GM19099 (cell line): Measurements from ENCODE around the gene GOLGA7B.

ENCODE experiments used
- POLR2A ChIP-seq: IDR thresholded peaks from 3 replicates; pipeline ENCODE4 v1.6.1; 2011; ENCODE audit warnings: low read depth; ENCODE audit not compliant: insufficient read length; ENCODE audit errors: extremely low read depth

Gene GOLGA7B

GRCh38 chr10:97849687-97850402 is at the start of gene GOLGA7B:
TSS of gene GOLGA7B (plus strand) at chr10:97849843. CDS start at chr10:97850304, 461 bp downstream.
- TF ChIP-seq POLR2A = no peak

DNA sequence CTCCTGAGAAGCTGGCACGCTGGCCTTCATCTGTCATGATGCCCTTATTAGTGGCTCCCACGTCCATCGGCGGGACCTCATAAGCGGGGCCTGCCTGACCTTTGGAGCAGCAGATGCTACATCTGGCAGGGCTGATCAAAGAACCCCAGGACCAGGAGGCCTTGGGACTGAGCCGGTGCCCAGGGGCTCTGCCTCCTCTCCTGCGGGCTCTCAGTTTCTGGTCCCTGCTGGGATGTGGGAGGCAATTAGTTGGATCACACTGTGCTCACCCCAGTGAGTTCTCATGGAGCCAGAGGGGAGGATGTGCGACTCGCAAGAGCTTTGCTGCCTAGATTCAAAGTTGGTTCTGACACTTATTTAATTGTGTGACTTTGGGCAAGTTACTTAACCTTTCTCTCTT is 49.2 kb upstream of the GOLGA7B start:
- no peak for TF ChIP-seq POLR2A

DNA sequence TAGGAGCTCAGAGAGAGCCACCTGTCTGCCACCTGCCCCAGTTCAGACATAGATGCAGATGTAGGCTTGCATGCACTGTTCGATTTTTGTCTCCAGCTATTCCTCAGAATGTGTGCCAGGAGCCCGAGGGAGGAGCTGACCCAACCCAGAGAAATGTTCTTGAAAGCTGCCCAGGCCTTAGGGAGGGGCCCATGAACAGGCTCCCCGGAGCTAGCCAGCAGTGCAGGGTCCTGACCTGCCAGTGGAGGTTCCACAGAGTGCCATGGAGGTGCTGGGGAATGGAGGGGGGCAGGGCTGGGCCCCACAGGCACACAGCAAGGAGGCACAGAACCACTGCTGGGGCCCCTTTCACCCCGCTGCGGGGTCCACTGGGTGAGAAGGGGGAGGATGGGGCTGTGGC is 48.2 kb upstream of the GOLGA7B start:
- no peak for TF ChIP-seq POLR2A

GRCh38 chr10:97805096-97805884 is 44.4 kb upstream of the GOLGA7B start:
- TF ChIP-seq POLR2A = no peak

DNA sequence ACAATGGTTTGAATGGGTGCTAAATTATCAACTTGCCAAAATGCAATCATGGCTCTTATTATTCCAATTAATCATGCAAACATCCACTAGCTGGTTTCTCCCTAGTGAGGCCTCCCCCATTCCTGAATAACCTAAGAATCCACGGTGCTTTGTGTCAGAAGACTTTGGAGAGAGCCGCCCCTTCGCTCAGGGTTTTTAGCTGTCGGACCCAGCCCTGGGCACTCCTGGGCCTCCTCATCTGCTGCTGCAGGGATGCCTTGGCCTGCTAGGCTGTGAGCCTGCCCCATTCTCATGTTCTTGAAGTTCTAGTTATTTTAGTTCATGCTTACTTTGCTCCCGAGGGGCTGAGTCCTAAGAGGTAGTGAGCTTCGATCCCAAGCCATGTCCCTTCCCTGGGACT is 43.7 kb upstream of the GOLGA7B start:
- no peak for TF ChIP-seq POLR2A

- TF ChIP-seq POLR2A = no peak
Measured at GRCh38 chr10:97810446-97810845, 39.2 kb upstream of the GOLGA7B start.

DNA sequence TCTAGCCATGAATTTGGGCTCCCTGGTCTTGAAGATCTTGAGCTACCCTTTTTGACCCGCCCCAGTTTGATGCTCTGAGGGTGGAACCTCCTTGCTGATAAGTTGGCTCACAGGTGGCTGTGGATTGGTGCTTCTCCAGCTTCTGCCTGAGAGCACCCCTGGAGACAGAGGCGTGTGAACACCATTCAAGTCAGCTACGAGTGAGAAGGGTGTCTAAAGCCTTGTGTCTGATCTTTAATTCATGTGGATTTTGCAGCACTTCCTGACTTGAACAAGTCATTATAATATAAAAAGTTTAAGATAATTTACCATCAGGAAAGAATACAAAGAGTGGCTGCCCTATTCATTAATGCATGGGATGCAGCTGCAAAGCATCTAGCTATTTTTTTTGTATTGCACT is 37.7 kb upstream of the GOLGA7B start:
- TF ChIP-seq POLR2A = no peak

DNA sequence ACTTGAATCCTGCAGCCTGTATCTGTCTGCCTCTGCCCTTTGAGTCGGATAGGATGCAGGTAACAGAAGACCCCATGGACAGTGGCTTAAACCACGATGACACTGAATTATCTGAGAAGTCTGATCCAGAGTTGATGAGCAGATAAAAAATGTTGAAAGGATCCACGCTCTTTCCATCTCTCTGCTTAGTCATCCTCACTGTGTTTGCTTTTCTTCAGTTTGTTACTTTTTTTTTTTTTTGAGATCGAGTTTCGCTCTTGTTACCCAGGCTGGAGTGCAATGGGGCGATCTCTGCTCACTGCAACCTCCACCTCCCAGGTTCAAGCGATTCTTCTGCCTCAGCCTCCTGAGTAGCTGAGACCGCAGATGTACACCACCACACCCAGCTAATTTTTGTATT is 36.9 kb upstream of the GOLGA7B start:
- no peak for TF ChIP-seq POLR2A

GRCh38 chr10:97813311-97813710 is 36.3 kb upstream of the GOLGA7B start:
- TF ChIP-seq POLR2A = no peak

DNA sequence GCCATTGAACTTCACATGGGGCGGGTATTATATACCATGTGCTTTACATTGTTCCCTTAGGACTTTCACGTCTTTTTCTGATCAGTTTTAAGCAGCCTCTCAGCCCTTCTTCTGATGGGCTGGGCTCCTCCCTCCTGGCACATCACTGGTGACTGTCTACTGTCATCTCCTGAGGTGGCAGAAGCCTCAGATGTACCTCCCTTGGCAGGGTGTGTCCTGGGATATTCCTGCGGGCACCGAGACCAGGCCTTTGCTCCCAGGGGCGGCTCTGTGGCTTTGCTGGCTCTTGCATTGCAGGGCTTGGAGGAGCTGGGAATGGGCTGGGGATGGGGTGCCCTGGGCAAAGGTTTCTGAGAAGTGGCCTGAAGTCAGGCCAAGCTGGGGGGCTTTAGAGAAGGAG is 34.6 kb upstream of the GOLGA7B start:
- no peak for TF ChIP-seq POLR2A

GRCh38 chr10:97816609-97817008 is 33.0 kb upstream of the GOLGA7B start:
- TF ChIP-seq POLR2A = no peak

DNA sequence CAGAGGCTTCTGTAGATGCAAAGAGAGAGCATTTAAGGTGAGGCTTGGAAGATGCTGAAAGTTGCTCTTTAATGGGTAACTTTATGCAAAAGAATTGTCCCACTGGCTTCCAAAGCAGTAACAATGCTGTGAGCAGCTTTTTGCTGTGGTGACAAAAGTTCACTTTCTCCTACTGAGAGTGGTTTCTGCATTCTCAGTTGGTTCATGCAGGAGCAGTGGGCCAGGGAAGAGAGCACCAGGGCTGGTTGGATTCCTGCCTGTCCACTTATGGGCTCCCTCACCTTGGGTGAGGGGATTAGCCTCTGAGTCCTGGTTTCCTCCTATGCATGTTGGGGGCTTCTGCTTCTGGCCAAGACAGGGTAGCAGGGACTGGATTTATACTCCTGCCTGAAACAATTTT is 31.1 kb upstream of the GOLGA7B start:
- TF ChIP-seq POLR2A = no peak

GRCh38 chr10:97820096-97820704 is 29.4 kb upstream of the GOLGA7B start:
- no peak for TF ChIP-seq POLR2A

GRCh38 chr10:97821308-97822038 is 28.2 kb upstream of the GOLGA7B start:
- TF ChIP-seq POLR2A = no peak

DNA sequence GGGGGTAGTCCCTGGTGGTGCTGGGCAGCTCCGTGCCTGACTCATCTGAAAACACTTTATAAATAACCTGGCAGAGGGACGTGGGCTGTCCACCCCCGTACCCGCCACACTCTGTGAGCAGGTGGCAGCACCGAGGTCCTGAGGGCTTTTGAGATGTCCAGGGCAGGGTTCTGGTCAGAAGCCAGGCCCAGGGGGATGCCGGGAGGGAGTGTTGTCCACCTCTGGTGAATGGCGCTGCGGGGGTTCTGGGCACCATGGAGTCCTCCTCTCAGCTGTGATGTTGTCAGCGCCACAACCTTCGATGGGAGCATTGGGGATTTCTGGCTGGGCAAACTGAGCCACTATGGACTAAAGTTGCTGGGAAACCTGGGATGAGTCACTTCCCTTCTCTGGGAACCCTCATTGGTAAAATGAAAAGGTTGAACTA is 27.4 kb upstream of the GOLGA7B start:
- no peak for TF ChIP-seq POLR2A
